ENCODE measurements around the gene IRX5.

IRX5 gene

GRCh38 chr16:54970016-54970415 lies 39.4 kb downstream of the IRX5 start:
- Histone ChIP-seq H3K9me3 (ENCODE audit: low read length) (peaks cover 5% of the 10 kb centered on the region), H2AFZ (ENCODE audit: low read depth, low read length) (no peak overlapping the region), H3K4me3 (ENCODE audit: low read length) (no peak overlapping the region), H3K4me1 (ENCODE audit: insufficient read depth, low read length) (no peaks in the 10 kb centered on the region), H3K36me3 (ENCODE audit: insufficient read depth, low read length) (no peaks in the 10 kb centered on the region), H3K27me3 (ENCODE audit: insufficient read depth, low read length) (no peaks in the 10 kb centered on the region)

GRCh38 chr16:54974367-54974766 lies 43.7 kb downstream of the IRX5 start:
- Histone ChIP-seq H3K36me3 (ENCODE audit: insufficient read depth, low read length) (no peaks in the 10 kb centered on the region), H2AFZ (ENCODE audit: low read depth, low read length) (no peak overlapping the region), H3K4me3 (ENCODE audit: low read length) (no peak overlapping the region), H3K9me3 (ENCODE audit: low read length) (peaks cover 5% of the 10 kb centered on the region), H3K4me1 (ENCODE audit: insufficient read depth, low read length) (no peaks in the 10 kb centered on the region), H3K27me3 (ENCODE audit: insufficient read depth, low read length) (no peaks in the 10 kb centered on the region)

- H3K36me3 ChIP-seq (ENCODE audit: insufficient read depth, low read length), result no peaks in the 10 kb centered on the region
- no peak overlapping the region for H2AFZ ChIP-seq (ENCODE audit: low read depth, low read length)
- H3K27me3 ChIP-seq (ENCODE audit: insufficient read depth, low read length), result no peaks in the 10 kb centered on the region
- H3K4me3 ChIP-seq (ENCODE audit: low read length), result no peak overlapping the region
- no peaks in the 10 kb centered on the region for H3K9me3 ChIP-seq (ENCODE audit: low read length)
- no peaks in the 10 kb centered on the region for H3K4me1 ChIP-seq (ENCODE audit: insufficient read depth, low read length)
These were observed 46.1 kb downstream of the IRX5 start for GRCh38 chr16:54976651-54977200.

- no peak overlapping the region for H2AFZ ChIP-seq (ENCODE audit: low read depth, low read length)
- H3K27me3 ChIP-seq (ENCODE audit: insufficient read depth, low read length), result no peaks in the 10 kb centered on the region
- H3K9me3 ChIP-seq (ENCODE audit: low read length), result no peaks in the 10 kb centered on the region
- no peaks in the 10 kb centered on the region for H3K36me3 ChIP-seq (ENCODE audit: insufficient read depth, low read length)
- H3K4me3 ChIP-seq (ENCODE audit: low read length), result no peak overlapping the region
- H3K4me1 ChIP-seq (ENCODE audit: insufficient read depth, low read length), result no peaks in the 10 kb centered on the region
These were observed 46.5 kb downstream of the IRX5 start for GRCh38 chr16:54977211-54977610.

- Histone ChIP-seq H3K36me3 (ENCODE audit: insufficient read depth, low read length) (no peaks in the 10 kb centered on the region), H3K27me3 (ENCODE audit: insufficient read depth, low read length) (no peaks in the 10 kb centered on the region), H3K9me3 (ENCODE audit: low read length) (no peaks in the 10 kb centered on the region), H3K4me3 (ENCODE audit: low read length) (no peak overlapping the region), H3K4me1 (ENCODE audit: insufficient read depth, low read length) (no peaks in the 10 kb centered on the region), H2AFZ (ENCODE audit: low read depth, low read length) (no peak overlapping the region)
These were observed 50.2 kb downstream of the IRX5 start for GRCh38 chr16:54980821-54981220.

Data from neuron (in vitro differentiated cells).